OCI-LY7 (cell line): ENCODE data around the gene CAPN5.

ENCODE experiments used
- CTCF ChIP-seq: fragments of 200-600 bp; sonication (generic); conservative IDR thresholded peaks from 2 replicates; pipeline ENCODE4 v1.5.1; 2014; ENCODE audit warnings: mild to moderate bottlenecking, antibody characterized with exemption, low read length, moderate library complexity, mixed read lengths
- EZH2phosphoT487 ChIP-seq: fragments of 200-600 bp; sonication (generic); IDR thresholded peaks from 2 replicates; pipeline ENCODE4 v1.6.1; 2018; ENCODE audit warnings: low read depth, borderline replicate concordance, mild to moderate bottlenecking, mixed run types, antibody characterized with exemption, low read length, moderate library complexity, mixed read lengths

- TF ChIP-seq CTCF (no peak), EZH2phosphoT487 (no peak)
Measured at GRCh38 chr11:77139201-77139600, 72.4 kb downstream of the CAPN5 start.
